Prostate gland (tissue), 2 donors: ENCODE measurements around the gene ZXDC. TPM values are rescaled to one million over a fixed set of nuclear protein-coding genes. Genes with fewer than 3 reads are reported as not detected.

Source experiments
- DNase-seq: peaks from one replicate; pipeline ENCODE4 v3.0.0-alpha.2; 2019; ENCODE audit warnings: low spot score
- H3K27ac ChIP-seq, 2 donors: fragments of 200-600 bp; sonication (generic); 2 replicates each; pipeline ENCODE4 v1.5.1; 2017 to 2019
- H3K27me3 ChIP-seq: fragments of 200-600 bp; sonication (generic); replicated peaks from 2 replicates; pipeline ENCODE4 v1.5.1; 2019; ENCODE audit not compliant: insufficient read depth
- H3K36me3 ChIP-seq, 2 donors: fragments of 200-600 bp; sonication (generic); 1 replicate in 1 of 2; 2 replicates in 1 of 2; pipeline versions ENCODE4 v1.5.1 to v1.8.1; 2017 to 2019
- H3K4me1 ChIP-seq: fragments of 200-600 bp; sonication (generic); replicated peaks from 2 replicates; pipeline ENCODE4 v1.5.1; 2019
- H3K4me3 ChIP-seq, 2 donors: fragments of 200-600 bp; sonication (generic); 2 replicates each; pipeline ENCODE4 v1.5.1; 2017 to 2019
- H3K9me3 ChIP-seq: fragments of 200-600 bp; sonication (generic); 2 replicates; pipeline ENCODE4 v1.5.1; 2017
- CTCF ChIP-seq, 4 experiments: fragments of 200-600 bp in 2 of 4; fragments of 450-650 bp in 2 of 4; sonication (generic) in 2 of 4; IDR thresholded peaks; 1 replicate in 3 of 4; 2 replicates in 1 of 4; pipeline ENCODE4 v1.5.1; 2016 to 2019; ENCODE audit warnings: antibody characterized with exemption in 4 of 4, mild to moderate bottlenecking in 2 of 4, moderate library complexity in 2 of 4
- POLR2A ChIP-seq: fragments of 450-650 bp; IDR thresholded peaks from one replicate; pipeline ENCODE4 v1.6.1; 2016; ENCODE audit warnings: antibody characterized with exemption, mild to moderate bottlenecking
- POLR2AphosphoS5 ChIP-seq: sonication (generic); formaldehyde crosslinking; IDR thresholded peaks from one replicate; pipeline ENCODE4 v1.6.1; 2017; ENCODE audit warnings: antibody characterized with exemption
- WGBS: methylation state at CpG from one replicate; pipeline ENCODE4 v1.1.5; 2018; 5-methylcytosine and 5-hydroxymethylcytosine counted together
- intact Hi-C: fragments of 100-400 bp; cut with DNase I; formaldehyde crosslinking; loops from one replicate; pipeline ENCODE4 v1.14.2; 2022
- total RNA-seq, 2 donors: library from RNA; depleted of rRNA; stranded (reverse); fragments of >200 nt; gene quantifications; one replicate each; pipeline ENCODE4 v1.1.0, GENCODE V29; 2016

ZXDC gene
- total RNA-seq, 2 donors from 2014 or later, result 47.7 to 87.0 TPM

GRCh38 chr3:126473292-126474168 is 2.2 kb downstream of the ZXDC start:
- Histone ChIP-seq H3K27ac (no peak overlapping the region), H3K9me3 (no peaks in the 10 kb centered on the region), H3K27me3 (no peaks in the 10 kb centered on the region), H3K36me3 (peaks cover 0 to 3% of the 10 kb centered on the region in 2 donors), H3K4me3 (peak overlapping the region in 1 of 2 donors; percentile 69), H3K4me1 (peaks cover 15% of the 10 kb centered on the region)
- no peak for TF ChIP-seq CTCF (IDR thresholded peaks at IDR 0.05)
- TF ChIP-seq POLR2A, result no peak
- TF ChIP-seq POLR2AphosphoS5, result no peak
- 64% methylated on average over 14 of the region's 14 CpGs for WGBS
- no peak for DNase-seq
- intact Hi-C loops, result loop anchor here (5.0 kb wide), 1 partner anchor 211 kb away; no protein-coding TSS in a partner anchor

- H3K27me3 ChIP-seq, result no peaks in the 10 kb centered on the region
- intact Hi-C loops, result loop anchor here (5.0 kb wide), 1 partner anchor 210 kb away; no protein-coding TSS in a partner anchor
- peak overlapping the region in 1 of 2 donors; percentile 69 for H3K4me3 ChIP-seq
- TF ChIP-seq POLR2AphosphoS5 (peak; percentile 90), POLR2A (peak; percentile 53), CTCF (IDR thresholded peaks at IDR 0.05) (peak in 1 of 4 experiments; percentile 28)
- peaks cover 0 to 3% of the 10 kb centered on the region in 2 donors for H3K36me3 ChIP-seq
- H3K4me1 ChIP-seq, result peaks cover 15% of the 10 kb centered on the region
- no peak overlapping the region for H3K27ac ChIP-seq
- H3K9me3 ChIP-seq, result no peaks in the 10 kb centered on the region
- DNase-seq, result peak; percentile 80
- 21% methylated on average over 8 of the region's 8 CpGs for WGBS
Observed at GRCh38 chr3:126472277-126473006, 3.2 kb downstream of the ZXDC start.

GRCh38 chr3:126469479-126469878 is 6.2 kb downstream of the ZXDC start:
- peaks cover 4 to 24% of the 10 kb centered on the region in 2 donors for H3K36me3 ChIP-seq
- no peaks in the 10 kb centered on the region for H3K9me3 ChIP-seq
- TF ChIP-seq POLR2A (no peak), POLR2AphosphoS5 (no peak), CTCF (IDR thresholded peaks at IDR 0.05) (no peak)
- no peak overlapping the region for H3K4me3 ChIP-seq
- DNase-seq, result no peak
- H3K4me1 ChIP-seq, result peaks cover 15% of the 10 kb centered on the region
- intact Hi-C loops, result no loop called here
- no peak overlapping the region for H3K27ac ChIP-seq
- 92% methylated on average over 11 of the region's 11 CpGs for WGBS
- H3K27me3 ChIP-seq, result no peaks in the 10 kb centered on the region

- WGBS, result 84% methylated on average over 13 of the region's 13 CpGs
- H3K27ac ChIP-seq, result no peak overlapping the region
- intact Hi-C loops, result no loop called here
- H3K4me3 ChIP-seq, result no peak overlapping the region
- peaks cover 8% of the 10 kb centered on the region for H3K4me1 ChIP-seq
- no peaks in the 10 kb centered on the region for H3K9me3 ChIP-seq
- H3K27me3 ChIP-seq, result no peaks in the 10 kb centered on the region
- DNase-seq, result no peak
- TF ChIP-seq CTCF (IDR thresholded peaks at IDR 0.05), result no peak
- no peak for TF ChIP-seq POLR2A
- no peak for TF ChIP-seq POLR2AphosphoS5
- peaks cover 4 to 27% of the 10 kb centered on the region in 2 donors for H3K36me3 ChIP-seq
Observed at GRCh38 chr3:126468028-126468891, 7.4 kb downstream of the ZXDC start.
